H1 (cell line): Measurements from ENCODE around the gene CYTL1. TPM values are rescaled to one million over a fixed set of nuclear protein-coding genes. Genes with fewer than 3 reads are reported as not detected.

Experiments
- CTCF ChIA-PET: fragments of 300-600 bp; sonication (Branson Sonifier 250); formaldehyde crosslinking; loops from one replicate; lab custom pipeline; 2021; ENCODE audit not compliant: partially characterized antibody; lab: Charles Lee
- POLR2A ChIA-PET: fragments of 300-600 bp; sonication (Branson Sonifier 250); formaldehyde crosslinking; loops from one replicate; lab custom pipeline; 2021; ENCODE audit warnings: inconsistent platforms; ENCODE audit not compliant: partially characterized antibody; lab: Charles Lee
- DNase-seq, 2 experiments: peaks; one replicate each; pipeline versions ENCODE4 v3.0.0 to v3.0.0-alpha.2; 2010 to 2022; ENCODE audit warnings: low spot score in 2 of 2, low read depth in 1 of 2, mixed read lengths in 1 of 2
- FAIRE-seq: peaks from 2 replicates; lab custom pipeline; 2011; peaks lifted over from hg19 to GRCh38; lab: Jason Lieb, UNC
- H2AFZ ChIP-seq: 2 replicates; pipeline ENCODE4 v1.8.1; 2012; ENCODE audit warnings: low read length, inconsistent platforms
- H2AK5ac ChIP-seq: 2 replicates; pipeline ENCODE4 v1.6.1; 2013; ENCODE audit warnings: low read depth, low read length
- H2BK120ac ChIP-seq: replicated peaks from 2 replicates; pipeline ENCODE3; 2013; ENCODE audit warnings: low read depth, low read length, inconsistent platforms
- H2BK12ac ChIP-seq: 2 replicates; pipeline ENCODE4 v1.6.1; 2013; ENCODE audit warnings: low read depth, low read length
- H2BK15ac ChIP-seq: 2 replicates; pipeline ENCODE4 v1.6.1; 2013; ENCODE audit warnings: low read length
- H2BK20ac ChIP-seq: 2 replicates; pipeline ENCODE4 v1.6.1; 2013; ENCODE audit warnings: low read length
- H2BK5ac ChIP-seq: 2 replicates; pipeline ENCODE4 v1.6.1; 2013; ENCODE audit warnings: low read depth, low read length
- H3K14ac ChIP-seq: 2 replicates; pipeline ENCODE4 v1.6.1; 2013; ENCODE audit warnings: inconsistent platforms; ENCODE audit not compliant: insufficient read length
- H3K18ac ChIP-seq: 2 replicates; pipeline ENCODE4 v1.6.1; 2013; ENCODE audit warnings: low read length; ENCODE audit errors: extremely low read depth
- H3K23ac ChIP-seq: 2 replicates; pipeline ENCODE4 v1.6.1; 2013; ENCODE audit warnings: inconsistent platforms; ENCODE audit not compliant: insufficient read length
- H3K23me2 ChIP-seq: 2 replicates; pipeline ENCODE4 v1.6.1; 2013; ENCODE audit warnings: low read depth, low read length
- H3K27ac ChIP-seq: 2 replicates; pipeline ENCODE4 v1.6.1; 2011; ENCODE audit warnings: low read depth, low read length, inconsistent platforms
- H3K27me3 ChIP-seq, 4 experiments: replicated peaks in 1 of 4; 1 replicate in 1 of 4; 2 replicates in 3 of 4; pipeline versions ENCODE4 v1.6.1 to v1.8.1; 2011 to 2013; ENCODE audit warnings: low read length in 3 of 4, mild to moderate bottlenecking in 3 of 4, inconsistent platforms in 2 of 4, mixed read lengths in 2 of 4, moderate library complexity in 1 of 4; ENCODE audit not compliant: control insufficient read depth in 3 of 4, insufficient read depth in 3 of 4; ENCODE audit errors: extremely low read depth in 1 of 4
- H3K36me3 ChIP-seq, 4 experiments: 2 replicates each; pipeline versions ENCODE4 v1.6.1 to v1.8.1; 2011 to 2013; ENCODE audit warnings: mild to moderate bottlenecking in 4 of 4, low read length in 3 of 4, moderate library complexity in 2 of 4, control low read depth in 1 of 4, inconsistent platforms in 1 of 4; ENCODE audit not compliant: insufficient read depth in 4 of 4, control insufficient read depth in 2 of 4
- H3K4ac ChIP-seq: replicated peaks from 2 replicates; pipeline ENCODE3; 2013; ENCODE audit warnings: low read length, low read depth, mixed read lengths, inconsistent platforms; ENCODE audit not compliant: insufficient read length
- H3K4me1 ChIP-seq, 4 experiments: replicated peaks in 1 of 4; 1 replicate in 1 of 4; 2 replicates in 3 of 4; pipeline versions ENCODE4 v1.6.1 to v1.8.1; 2011 to 2013; ENCODE audit warnings: low read length in 3 of 4, inconsistent platforms in 2 of 4, mixed read lengths in 1 of 4; ENCODE audit not compliant: insufficient read depth in 4 of 4, control insufficient read depth in 3 of 4
- H3K4me2 ChIP-seq, 2 experiments: 2 replicates each; pipeline versions ENCODE4 v1.6.1 to v1.8.1; 2011 to 2013; ENCODE audit warnings: low read depth in 2 of 2, low read length in 2 of 2, control low read depth in 1 of 2, inconsistent platforms in 1 of 2, mild to moderate bottlenecking in 1 of 2; ENCODE audit not compliant: insufficient read depth in 1 of 2
- H3K4me3 ChIP-seq, 4 experiments: fragments of 200-600, 300-600 bp in 1 of 4; sonication (generic), shearing (Covaris generic), sonication (Bioruptor Twin) in 1 of 4; 2 replicates each; pipeline versions ENCODE4 v1.5.1 to v1.8.1; 2011 to 2016; ENCODE audit warnings: low read length in 4 of 4, low read depth in 3 of 4, control low read depth in 2 of 4, inconsistent platforms in 2 of 4, mild to moderate bottlenecking in 2 of 4, mixed read lengths in 1 of 4, moderate library complexity in 1 of 4; ENCODE audit not compliant: insufficient read depth in 2 of 4; ENCODE audit errors: extremely low read depth in 1 of 4
- H3K56ac ChIP-seq: replicated peaks from 2 replicates; pipeline ENCODE3; 2013; ENCODE audit warnings: low read depth, mild to moderate bottlenecking, mixed read lengths, low read length, inconsistent platforms; ENCODE audit not compliant: insufficient read length
- H3K79me1 ChIP-seq: 2 replicates; pipeline ENCODE4 v1.6.1; 2013; ENCODE audit warnings: low read depth, low read length, control low read depth
- H3K79me2 ChIP-seq, 2 experiments: 2 replicates each; pipeline versions ENCODE4 v1.6.1 to v1.8.1; 2012 to 2013; ENCODE audit warnings: low read length in 2 of 2, mild to moderate bottlenecking in 2 of 2, inconsistent platforms in 1 of 2; ENCODE audit not compliant: insufficient read depth in 2 of 2, control insufficient read depth in 1 of 2
- H3K9ac ChIP-seq, 4 experiments: replicated peaks in 1 of 4; 1 replicate in 1 of 4; 2 replicates in 3 of 4; pipeline versions ENCODE4 v1.6.1 to v1.8.1; 2011 to 2013; ENCODE audit warnings: low read depth in 3 of 4, low read length in 3 of 4, control low read depth in 2 of 4, mild to moderate bottlenecking in 2 of 4, moderate library complexity in 2 of 4, inconsistent platforms in 1 of 4; ENCODE audit errors: extremely low read depth in 1 of 4
- H3K9me3 ChIP-seq, 2 experiments: 2 replicates each; pipeline versions ENCODE4 v1.6.1 to v1.8.1; 2012 to 2013; ENCODE audit warnings: mild to moderate bottlenecking in 2 of 2, moderate library complexity in 2 of 2, control low read depth in 1 of 2, inconsistent platforms in 1 of 2, low read depth in 1 of 2, low read length in 1 of 2, mixed read lengths in 1 of 2; ENCODE audit not compliant: insufficient read depth in 2 of 2
- H4K20me1 ChIP-seq, 2 experiments: replicated peaks in 1 of 2; 2 replicates each; pipeline versions ENCODE3 to v1.8.1; 2011 to 2013; ENCODE audit warnings: inconsistent platforms in 2 of 2, low read length in 2 of 2, mild to moderate bottlenecking in 1 of 2; ENCODE audit not compliant: insufficient read depth in 2 of 2, control insufficient read depth in 1 of 2
- H4K5ac ChIP-seq: 2 replicates; pipeline ENCODE4 v1.6.1; 2013; ENCODE audit warnings: low read length, low read depth, mixed read lengths, inconsistent platforms; ENCODE audit not compliant: insufficient read length
- H4K8ac ChIP-seq: 2 replicates; pipeline ENCODE4 v1.8.0; 2013; ENCODE audit warnings: mild to moderate bottlenecking, moderate library complexity, low read length, inconsistent platforms; ENCODE audit not compliant: insufficient read depth; ENCODE audit errors: extremely low read depth
- H4K91ac ChIP-seq: replicated peaks from 2 replicates; pipeline ENCODE3; 2013; ENCODE audit warnings: low read length, mixed read lengths, inconsistent platforms; ENCODE audit not compliant: insufficient read length
- CBX5 ChIP-seq: fragments of 300-800, 300-1000 bp; sonication (generic); IDR thresholded peaks from 2 replicates; pipeline ENCODE4 v1.7.1; 2016; ENCODE audit warnings: antibody characterized with exemption, low read length, low read depth
- CBX8 ChIP-seq: fragments of 300-800, 300-1000 bp; sonication (generic); IDR thresholded peaks from 2 replicates; pipeline ENCODE4 v1.7.1; 2016; ENCODE audit warnings: low read depth, low read length, borderline replicate concordance
- CHD1 ChIP-seq: IDR thresholded peaks from 2 replicates; pipeline ENCODE4 v1.6.1; 2012; ENCODE audit warnings: low read depth, low read length, improper control_type of control experiment
- EGR1 ChIP-seq: IDR thresholded peaks from 2 replicates; pipeline ENCODE4 v1.6.1; 2011; ENCODE audit warnings: low read depth, low read length, borderline replicate concordance
- FOSL1 ChIP-seq: IDR thresholded peaks from 2 replicates; pipeline ENCODE4 v1.6.1; 2011; ENCODE audit warnings: mild to moderate bottlenecking, low read depth, low read length, moderate library complexity; ENCODE audit not compliant: insufficient read depth
- JUN ChIP-seq: IDR thresholded peaks from 2 replicates; pipeline ENCODE4 v1.6.1; 2011; ENCODE audit warnings: low read depth, mild to moderate bottlenecking, improper control_type of control experiment, low read length
- KDM1A ChIP-seq: fragments of 200-600, 300-600 bp; sonication (generic); IDR thresholded peaks from 2 replicates; pipeline ENCODE4 v1.7.1; 2016; ENCODE audit warnings: mild to moderate bottlenecking, low read length, borderline replicate concordance
- KDM4A ChIP-seq: IDR thresholded peaks from one replicate; pipeline ENCODE4 v1.7.1; 2012; ENCODE audit warnings: low read depth, mild to moderate bottlenecking, moderate library complexity, low read length, inconsistent platforms; ENCODE audit not compliant: severe bottlenecking
- MAX ChIP-seq: IDR thresholded peaks from 2 replicates; pipeline ENCODE4 v1.6.1; 2012; ENCODE audit warnings: inconsistent platforms
- PHF8 ChIP-seq: fragments of 200-600 bp; sonication (generic); conservative IDR thresholded peaks from 2 replicates; pipeline ENCODE4 v1.7.1; 2012; ENCODE audit warnings: low read depth, mild to moderate bottlenecking, inconsistent platforms, low read length, moderate library complexity
- TAF7 ChIP-seq: optimal IDR thresholded peaks from 2 replicates; pipeline ENCODE3; 2011; ENCODE audit warnings: low read depth, mild to moderate bottlenecking, inconsistent platforms, low read length, moderate library complexity, borderline replicate concordance
- YY1 ChIP-seq: IDR thresholded peaks from 2 replicates; pipeline ENCODE4 v1.6.1; 2011; ENCODE audit warnings: low read depth, mild to moderate bottlenecking, low read length
- WGBS, 2 experiments: shearing (Covaris generic) in 1 of 2; methylation state at CpG; one replicate each; pipeline versions ENCODE4 v1.1.6 to v1.1.7; 2013 to 2015; ENCODE audit warnings: low lambda C conversion rate in 2 of 2, mixed read lengths in 2 of 2, inconsistent platforms in 1 of 2, low coverage in 1 of 2, missing lambda C conversion rate in 1 of 2; ENCODE audit not compliant: insufficient replicate concordance in 2 of 2, insufficient coverage in 1 of 2, insufficient read length in 1 of 2; ENCODE audit errors: extremely low coverage in 1 of 2, missing lambda C conversion rate in 1 of 2; 5-methylcytosine and 5-hydroxymethylcytosine counted together
- polyA plus RNA-seq, 7 experiments: library from polyadenylated mRNA; depleted of rRNA in 3 of 7; stranded (reverse) in 5 of 7; unstranded in 2 of 7; fragments of >200 nt in 5 of 7; fragments of 200-250 nt in 2 of 7; gene quantifications; 1 replicate in 5 of 7; 2 replicates in 1 of 7; 4 replicates in 1 of 7; pipeline versions ENCODE4 v1.2.1 to v1.2.3, GENCODE V29; 2011 to 2013; ENCODE audit warnings: missing spikeins in 2 of 7, mixed read lengths in 2 of 7
- total RNA-seq: library from RNA; stranded (reverse); fragmentation: NEBNext Ultra II Directional; extraction: Animal tissue kit (Norgen Biotek cat#: 25700); gene quantifications from 2 replicates; pipeline ENCODE4 v1.2.1, GENCODE V29; 2021

The CYTL1 gene
- total and polyA plus RNA-seq, 2 of the 8 experiments (the other 6 are each of a cell fraction or from before 2014, with no cell fraction given): 8.6 to 9.8 TPM

GRCh38 chr4:5024673-5025072 is 5.4 kb upstream of the CYTL1 start:
- H3K23me2 ChIP-seq: no peaks in the 10 kb centered on the region; the same call in none of the 2 replicates
- H4K91ac ChIP-seq: no peak overlapping the region
- H3K56ac ChIP-seq: no peak overlapping the region
- H2BK5ac ChIP-seq: no peak overlapping the region
- no peak overlapping the region for H2BK12ac ChIP-seq
- H3K79me2 ChIP-seq: no peaks in the 10 kb centered on the region
- no peak overlapping the region for H4K8ac ChIP-seq
- no peak overlapping the region for H2BK20ac ChIP-seq
- H2BK120ac ChIP-seq: no peak overlapping the region
- ChIA-PET CTCF (no interaction called here), POLR2A (no interaction called here)
- no peak overlapping the region for H2AK5ac ChIP-seq
- H3K18ac ChIP-seq: no peak overlapping the region
- H3K4ac ChIP-seq: no peak overlapping the region
- no peaks in the 10 kb centered on the region for H4K20me1 ChIP-seq
- no peak for TF ChIP-seq YY1
- TF ChIP-seq KDM1A: no peak
- no peak for TF ChIP-seq KDM4A
- no peak for TF ChIP-seq EGR1
- TF ChIP-seq TAF7: no peak
- no peak for TF ChIP-seq JUN
- TF ChIP-seq CBX5: no peak
- no peak for TF ChIP-seq CBX8
- no peak for TF ChIP-seq FOSL1
- no peak for TF ChIP-seq MAX
- no peak for TF ChIP-seq CHD1
- no peak for TF ChIP-seq PHF8
- no peak overlapping the region for H2AFZ ChIP-seq
- H3K27ac ChIP-seq: no peak overlapping the region
- no peak overlapping the region for H3K23ac ChIP-seq
- no peaks in the 10 kb centered on the region for H3K79me1 ChIP-seq
- no peaks in the 10 kb centered on the region for H3K36me3 ChIP-seq
- FAIRE-seq (no peak), DNase-seq (no peak)
- no peak overlapping the region for H4K5ac ChIP-seq
- no peak overlapping the region for H2BK15ac ChIP-seq
- H3K9me3 ChIP-seq: no peaks in the 10 kb centered on the region
- H3K4me3 ChIP-seq: no peak overlapping the region
- WGBS, 2 experiments: 93% methylated on average over 6 of the region's 6 CpGs; no CpG with 5 or more reads in 1 of the 2 experiments
- no peak overlapping the region for H3K9ac ChIP-seq
- H3K4me2 ChIP-seq: no peak overlapping the region
- H3K27me3 ChIP-seq: peaks cover 0 to 3% (median under 1%) of the 10 kb centered on the region in 4 experiments; a peak in 1 of 7 replicates
- H3K14ac ChIP-seq: no peak overlapping the region
- peaks cover 0 to 2% (median under 1%) of the 10 kb centered on the region in 4 experiments; a peak in 1 of 7 replicates for H3K4me1 ChIP-seq
